NB4 (cell line): ENCODE results near the gene TAS2R1.

Experiments used
- DNase-seq: peaks from one replicate; pipeline ENCODE4 v3.0.0; 2010; ENCODE audit warnings: low read depth
- H3K4me3 ChIP-seq: one replicate; pipeline ENCODE4 v1.5.1; 2011; ENCODE audit warnings: mild to moderate bottlenecking, low read depth, low read length, moderate library complexity
- MYC ChIP-seq: IDR thresholded peaks from 2 replicates; pipeline ENCODE4 v1.6.1; 2011; ENCODE audit warnings: low read depth, low read length
- POLR2A ChIP-seq: IDR thresholded peaks from 2 replicates; pipeline ENCODE4 v1.6.1; 2011; ENCODE audit warnings: mild to moderate bottlenecking; ENCODE audit not compliant: insufficient read length; ENCODE audit errors: extremely low read depth
- TF ChIP-seq, protein P1 (sequence below): IDR thresholded peaks from one replicate; pipeline ENCODE4 v1.5.1; 2012; ENCODE audit warnings: low read depth, low read length
- TF ChIP-seq, protein P2 (sequence below): IDR thresholded peaks from 2 replicates; pipeline ENCODE4 v1.6.1; 2011; ENCODE audit warnings: low read depth, low read length

The TAS2R1 gene

DNA sequence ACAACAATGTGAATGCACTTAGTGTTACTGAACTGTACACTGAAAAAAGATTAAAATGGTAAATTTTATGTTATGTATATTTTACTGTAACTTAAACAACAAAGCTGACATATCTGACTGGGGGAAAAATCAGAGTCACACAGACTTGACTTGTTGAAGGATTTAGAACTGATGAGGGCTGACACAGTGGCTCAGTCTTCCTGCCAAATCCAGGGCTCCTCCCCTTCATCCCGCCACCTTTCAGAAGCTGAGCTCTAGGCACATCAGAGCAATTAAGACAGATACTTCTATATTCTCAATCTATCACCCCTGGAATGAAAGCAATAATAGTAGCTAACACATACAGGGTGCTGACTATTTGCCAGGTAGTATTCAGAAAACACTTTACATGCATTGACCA, 27.7 kb upstream of the TAS2R1 start:
- TF ChIP-seq, protein P1, sequence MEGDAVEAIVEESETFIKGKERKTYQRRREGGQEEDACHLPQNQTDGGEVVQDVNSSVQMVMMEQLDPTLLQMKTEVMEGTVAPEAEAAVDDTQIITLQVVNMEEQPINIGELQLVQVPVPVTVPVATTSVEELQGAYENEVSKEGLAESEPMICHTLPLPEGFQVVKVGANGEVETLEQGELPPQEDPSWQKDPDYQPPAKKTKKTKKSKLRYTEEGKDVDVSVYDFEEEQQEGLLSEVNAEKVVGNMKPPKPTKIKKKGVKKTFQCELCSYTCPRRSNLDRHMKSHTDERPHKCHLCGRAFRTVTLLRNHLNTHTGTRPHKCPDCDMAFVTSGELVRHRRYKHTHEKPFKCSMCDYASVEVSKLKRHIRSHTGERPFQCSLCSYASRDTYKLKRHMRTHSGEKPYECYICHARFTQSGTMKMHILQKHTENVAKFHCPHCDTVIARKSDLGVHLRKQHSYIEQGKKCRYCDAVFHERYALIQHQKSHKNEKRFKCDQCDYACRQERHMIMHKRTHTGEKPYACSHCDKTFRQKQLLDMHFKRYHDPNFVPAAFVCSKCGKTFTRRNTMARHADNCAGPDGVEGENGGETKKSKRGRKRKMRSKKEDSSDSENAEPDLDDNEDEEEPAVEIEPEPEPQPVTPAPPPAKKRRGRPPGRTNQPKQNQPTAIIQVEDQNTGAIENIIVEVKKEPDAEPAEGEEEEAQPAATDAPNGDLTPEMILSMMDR, result no peak
- TF ChIP-seq, protein P2, sequence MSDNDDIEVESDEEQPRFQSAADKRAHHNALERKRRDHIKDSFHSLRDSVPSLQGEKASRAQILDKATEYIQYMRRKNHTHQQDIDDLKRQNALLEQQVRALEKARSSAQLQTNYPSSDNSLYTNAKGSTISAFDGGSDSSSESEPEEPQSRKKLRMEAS, result no peak
- no peak for TF ChIP-seq POLR2A
- no peak for TF ChIP-seq MYC
- DNase-seq, result no peak
- no peak overlapping the region for H3K4me3 ChIP-seq

DNA sequence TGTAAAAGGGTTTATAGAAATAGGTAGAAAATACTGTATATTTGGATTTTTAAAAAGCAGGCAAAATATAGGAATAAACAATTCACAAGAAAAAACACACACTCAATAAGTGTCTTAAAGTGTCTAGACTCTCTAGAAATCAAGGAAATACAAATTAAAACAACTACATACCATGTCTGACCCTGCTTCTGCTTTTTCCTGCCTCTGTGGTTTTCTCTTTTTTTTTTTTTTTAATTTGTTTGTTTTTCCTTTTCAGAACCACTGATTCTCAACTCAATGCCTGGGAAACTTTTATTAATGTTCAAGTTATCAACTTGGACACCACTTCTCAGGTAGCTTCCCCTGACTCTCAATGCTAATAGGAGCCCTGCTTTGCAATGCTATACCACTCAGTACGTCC, 25.5 kb upstream of the TAS2R1 start:
- TF ChIP-seq POLR2A, result no peak
- no peak for TF ChIP-seq MYC
- TF ChIP-seq, protein P1, result no peak
- TF ChIP-seq, protein P2, result no peak
- no peak for DNase-seq
- H3K4me3 ChIP-seq, result no peak overlapping the region

DNA sequence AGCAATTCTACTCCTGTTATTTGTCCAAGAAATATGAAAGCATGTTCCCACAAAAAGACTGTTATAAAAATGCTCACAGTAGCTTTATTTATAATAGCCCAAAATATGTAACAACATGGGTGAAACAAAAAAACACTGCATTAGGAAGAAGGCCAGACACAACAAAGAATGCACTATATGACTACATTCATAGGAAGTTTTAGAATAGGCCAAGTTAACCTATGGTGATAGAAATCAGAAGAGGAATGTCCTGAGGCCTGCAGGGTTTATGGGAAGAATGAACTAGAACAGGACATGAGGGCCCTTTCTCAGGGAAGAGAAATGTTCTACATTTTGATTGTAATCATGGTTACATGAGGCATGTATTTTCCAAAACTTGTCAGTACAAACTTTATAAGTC, 24.7 kb upstream of the TAS2R1 start:
- DNase-seq, result no peak
- no peak overlapping the region for H3K4me3 ChIP-seq

DNA sequence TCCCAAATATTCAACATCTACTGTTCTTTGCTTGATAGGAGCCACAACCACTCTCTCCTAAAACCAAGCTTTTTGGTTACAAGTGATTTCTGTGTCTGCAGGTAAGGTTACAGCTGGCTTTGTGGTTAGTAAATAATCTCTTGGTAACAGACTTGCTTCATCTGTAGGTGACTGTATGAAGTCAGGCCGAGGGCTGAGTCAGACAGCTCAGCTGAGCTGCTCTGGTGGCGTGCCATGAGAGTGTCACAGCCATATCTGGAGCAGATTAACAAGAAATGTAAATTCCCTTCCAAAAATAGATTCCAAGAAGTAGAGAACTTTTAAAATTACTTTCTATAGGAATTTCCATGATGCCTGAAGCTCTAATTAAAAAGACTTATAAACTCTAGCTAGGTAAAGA, 23.7 kb upstream of the TAS2R1 start:
- no peak overlapping the region for H3K4me3 ChIP-seq
- TF ChIP-seq, protein P1, result no peak
- no peak for TF ChIP-seq POLR2A
- TF ChIP-seq, protein P2, result no peak
- TF ChIP-seq MYC, result no peak
- DNase-seq, result no peak

More for the DNA sequence above, 24.7 kb upstream of the TAS2R1 start:
- TF ChIP-seq, protein P2, result no peak
- TF ChIP-seq POLR2A (no peak), MYC (no peak)
- TF ChIP-seq, protein P1, result no peak

DNA sequence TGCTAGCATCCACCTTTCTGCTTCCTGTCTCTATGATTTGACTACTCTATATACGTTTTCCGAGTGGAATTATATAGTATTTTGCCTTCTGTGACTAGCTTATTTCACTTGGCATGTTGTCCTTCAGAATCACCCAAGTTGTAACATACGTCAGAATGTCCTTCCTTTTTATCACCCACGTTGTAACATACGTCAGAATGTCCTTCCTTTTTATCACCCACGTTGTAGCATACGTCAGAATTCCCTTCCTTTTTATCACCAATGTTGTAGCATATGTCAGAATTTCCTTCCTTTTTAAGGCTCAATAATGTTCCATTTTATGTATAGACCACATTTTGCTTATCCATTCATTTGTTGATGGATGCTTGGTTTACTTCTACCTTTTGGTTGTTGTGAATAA, 22.9 kb upstream of the TAS2R1 start:
- TF ChIP-seq MYC (no peak), POLR2A (no peak)
- TF ChIP-seq, protein P2, result no peak
- TF ChIP-seq, protein P1, result no peak

DNA sequence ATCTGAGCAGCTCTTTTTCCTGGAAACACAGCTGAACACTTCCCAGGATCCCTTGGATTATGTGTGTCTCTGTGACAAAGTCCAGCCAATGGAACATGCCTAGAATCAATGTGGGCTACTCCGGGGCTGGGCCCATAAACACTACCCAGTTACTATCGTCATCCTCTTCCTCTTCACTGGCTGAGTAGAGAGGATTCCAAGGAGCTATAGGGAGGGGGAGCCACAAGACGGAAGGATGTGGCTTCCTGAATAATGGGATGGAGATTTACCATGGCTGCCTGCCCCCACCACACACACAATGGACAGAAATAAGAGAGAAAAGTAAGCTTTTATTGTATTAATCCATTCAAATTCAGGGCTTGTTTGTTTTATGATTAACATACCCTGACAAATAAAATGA, 22.1 kb upstream of the TAS2R1 start:
- no peak overlapping the region for H3K4me3 ChIP-seq
- TF ChIP-seq, protein P2, result no peak
- TF ChIP-seq POLR2A, result no peak
- no peak for TF ChIP-seq MYC
- TF ChIP-seq, protein P1, result no peak
- no peak for DNase-seq

More for the DNA sequence above, 22.9 kb upstream of the TAS2R1 start:
- DNase-seq, result no peak
- no peak overlapping the region for H3K4me3 ChIP-seq
